ENCODE results near the gene EIF4EBP3.

GRCh38 chr5:140565024-140565779 is 17.7 kb downstream of the EIF4EBP3 start:
- TF ChIP-seq, protein P1, sequence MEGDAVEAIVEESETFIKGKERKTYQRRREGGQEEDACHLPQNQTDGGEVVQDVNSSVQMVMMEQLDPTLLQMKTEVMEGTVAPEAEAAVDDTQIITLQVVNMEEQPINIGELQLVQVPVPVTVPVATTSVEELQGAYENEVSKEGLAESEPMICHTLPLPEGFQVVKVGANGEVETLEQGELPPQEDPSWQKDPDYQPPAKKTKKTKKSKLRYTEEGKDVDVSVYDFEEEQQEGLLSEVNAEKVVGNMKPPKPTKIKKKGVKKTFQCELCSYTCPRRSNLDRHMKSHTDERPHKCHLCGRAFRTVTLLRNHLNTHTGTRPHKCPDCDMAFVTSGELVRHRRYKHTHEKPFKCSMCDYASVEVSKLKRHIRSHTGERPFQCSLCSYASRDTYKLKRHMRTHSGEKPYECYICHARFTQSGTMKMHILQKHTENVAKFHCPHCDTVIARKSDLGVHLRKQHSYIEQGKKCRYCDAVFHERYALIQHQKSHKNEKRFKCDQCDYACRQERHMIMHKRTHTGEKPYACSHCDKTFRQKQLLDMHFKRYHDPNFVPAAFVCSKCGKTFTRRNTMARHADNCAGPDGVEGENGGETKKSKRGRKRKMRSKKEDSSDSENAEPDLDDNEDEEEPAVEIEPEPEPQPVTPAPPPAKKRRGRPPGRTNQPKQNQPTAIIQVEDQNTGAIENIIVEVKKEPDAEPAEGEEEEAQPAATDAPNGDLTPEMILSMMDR (IDR thresholded peaks at IDR 0.05 in 8 of 11, conservative IDR thresholded peaks at IDR 0.05 in 3 of 11), result no peak
- no peak for TF ChIP-seq POLR2AphosphoS5 (IDR thresholded peaks at IDR 0.05)

Data from spleen (tissue), 7 donors.